Measurements from ENCODE around the gene LDB2.
"Not testable (repeated sequence)": the region's sequence is repeated elsewhere in the genome, so short reads cannot be mapped to it uniquely, and the experiment has no call there.

LDB2 gene

GRCh38 chr4:16524911-16525554 lies 373.4 kb downstream of the LDB2 start:
- no peak for TF ChIP-seq CTCF (conservative IDR thresholded peaks at IDR 0.05; ENCODE audit: low read depth, low read length)

GRCh38 chr4:16524406-16524805 lies 374.0 kb downstream of the LDB2 start:
- no peak overlapping the region for H3K4me3 ChIP-seq (ENCODE audit: low read length)
- DNase-seq (ENCODE audit: low read depth): no peak
- no peak for TF ChIP-seq CTCF (conservative IDR thresholded peaks at IDR 0.05; ENCODE audit: low read depth, low read length)

More at GRCh38 chr4:16524911-16525554, 373.4 kb downstream of the LDB2 start:
- DNase-seq (ENCODE audit: low read depth): no peak
- no peak overlapping the region for H3K4me3 ChIP-seq (ENCODE audit: low read length)

- H3K4me3 ChIP-seq (ENCODE audit: low read length); DNase-seq (ENCODE audit: low read depth): not testable (repeated sequence)
These were observed 374.9 kb downstream of the LDB2 start for GRCh38 chr4:16523526-16523925.

- TF ChIP-seq CTCF (conservative IDR thresholded peaks at IDR 0.05; ENCODE audit: low read depth, low read length): no peak
- no peak overlapping the region for H3K4me3 ChIP-seq (ENCODE audit: low read length)
- no peak for DNase-seq (ENCODE audit: low read depth)
These were observed 377.1 kb downstream of the LDB2 start for GRCh38 chr4:16521156-16521915.

- no peak overlapping the region for H3K4me3 ChIP-seq (ENCODE audit: low read length)
- TF ChIP-seq CTCF (conservative IDR thresholded peaks at IDR 0.05; ENCODE audit: low read depth, low read length): peak; percentile 66
- no peak for DNase-seq (ENCODE audit: low read depth)
These were observed 381.5 kb downstream of the LDB2 start for GRCh38 chr4:16516796-16517439.

- no peak for DNase-seq (ENCODE audit: low read depth)
- no peak overlapping the region for H3K4me3 ChIP-seq (ENCODE audit: low read length)
- no peak for TF ChIP-seq CTCF (conservative IDR thresholded peaks at IDR 0.05; ENCODE audit: low read depth, low read length)
These were observed 384.6 kb downstream of the LDB2 start for GRCh38 chr4:16513876-16514275.

- H3K4me3 ChIP-seq (ENCODE audit: low read length): no peak overlapping the region
- peak; percentile 60 for TF ChIP-seq CTCF (conservative IDR thresholded peaks at IDR 0.05; ENCODE audit: low read depth, low read length)
- no peak for DNase-seq (ENCODE audit: low read depth)
These were observed 389.5 kb downstream of the LDB2 start for GRCh38 chr4:16508968-16509367.
